Pancreas (tissue), 10 donors: ENCODE results near the gene MEDAG. TPM values are rescaled to one million over a fixed set of nuclear protein-coding genes. Genes with fewer than 3 reads are reported as not detected.

ENCODE experiments used
- ATAC-seq, 4 donors: fragments of 200-7000 bp; cut with Tn5 transposase; one replicate each; pipeline versions ENCODE4 v1.8.0 to v1.9.1; 2020; ENCODE audit warnings: mild to moderate bottlenecking in 4 of 4, moderate library complexity in 4 of 4
- DNase-seq, 6 donors: peaks; one replicate each; pipeline ENCODE4 v3.0.0-alpha.2; 2020
- FAIRE-seq: peaks from 2 replicates; lab custom pipeline; 2012; peaks lifted over from hg19 to GRCh38; lab: Jason Lieb, UNC
- H3K27ac ChIP-seq, 4 donors: fragments of 200-600 bp; sonication (generic); 1 replicate in 3 of 4; 2 replicates in 1 of 4; pipeline versions ENCODE4 v1.5.0 to v1.8.0; 2020
- H3K27me3 ChIP-seq, 4 donors: fragments of 200-600 bp; one replicate each; pipeline ENCODE4 v1.8.0; 2021
- H3K36me3 ChIP-seq, 3 donors: fragments of 200-600 bp; sonication (generic) in 1 of 3; one replicate each; pipeline versions ENCODE4 v1.5.0 to v1.8.0; 2020 to 2021
- H3K4me1 ChIP-seq, 3 donors: fragments of 200-600 bp; one replicate each; pipeline ENCODE4 v1.8.0; 2021
- H3K4me3 ChIP-seq, 4 donors: fragments of 200-600 bp; sonication (generic) in 2 of 4; one replicate each; pipeline versions ENCODE4 v1.5.0 to v1.8.0; 2020 to 2021
- H3K9me3 ChIP-seq, 4 donors: fragments of 200-600 bp; one replicate each; pipeline ENCODE4 v1.8.0; 2021
- CTCF ChIP-seq, 4 donors: fragments of 200-600 bp; sonication (generic) in 3 of 4; IDR thresholded peaks; one replicate each; pipeline versions ENCODE4 v1.5.0 to v1.8.0; 2021; ENCODE audit warnings: antibody characterized with exemption in 4 of 4
- WGBS, 2 donors: extraction: QIAGEN DNeasy Blood & Tissue Kit; methylation state at CpG; one replicate each; pipeline ENCODE4 v1.1.7; 2013; 5-methylcytosine and 5-hydroxymethylcytosine counted together
- intact Hi-C, 3 donors: fragments of 100-400 bp; cut with DNase I; formaldehyde crosslinking; loops; one replicate each; pipeline versions ENCODE4 v1.11.1 to v1.14.2; 2022
- polyA plus RNA-seq, 2 donors: library from polyadenylated mRNA; stranded (reverse); fragments of 200-250 nt; gene quantifications; one replicate each; pipeline ENCODE4 v1.2.3, GENCODE V29; 2013
- total RNA-seq, 6 donors: library from RNA; stranded (reverse); fragmentation: NEBNext Ultra II Directional in 4 of 6; extraction: Animal tissue kit (Norgen Biotek cat#: 25700) in 4 of 6; gene quantifications; one replicate each; pipeline versions ENCODE4 v1.2.1 to v1.2.4, GENCODE V29; 2021 to 2023
- donor health status: healthy with polysubstance abuse.
- donor health status: DM: no; HTN: no; CAD: no; lungs with moderate emphysema.
- donor health status: DM: no; HTN: no; CAD: no.
- donor health status: control.
- donor health status: control.
- donor health status: Bipolar disorder and iron deficiency.
- donor health status: DM: yes; HTN: yes; CAD: no.
- donor health status: DM: no; HTN: no; CAD: no.
- donor health status: DM: no; HTN: no; CAD: no.
- donor health status: DM: yes; HTN: yes; CAD: no.

MEDAG gene
- total and polyA plus RNA-seq, 8 donors = 0.56 to 6.7 (median 3.7) TPM

GRCh38 chr13:30933354-30933670 lies 27.2 kb downstream of the MEDAG start:
- ATAC-seq (peak in 1 of 4 donors; percentile 26), DNase-seq (no peak), FAIRE-seq (no peak)
- no peak overlapping the region for H3K27ac ChIP-seq
- 52 to 58% methylated on average over 3 of the region's 3 CpGs for WGBS, 2 donors
- no peak for TF ChIP-seq CTCF (IDR thresholded peaks at IDR 0.05)
- no peaks in the 10 kb centered on the region for H3K36me3 ChIP-seq
- H3K9me3 ChIP-seq = no peaks in the 10 kb centered on the region
- H3K4me3 ChIP-seq = no peak overlapping the region
- H3K27me3 ChIP-seq = peaks cover 0 to 2% (median 0%) of the 10 kb centered on the region in 4 donors
- intact Hi-C loops = no loop called here
- no peaks in the 10 kb centered on the region for H3K4me1 ChIP-seq

- peak in 1 of 6 donors; percentile 39 for DNase-seq
These were observed 28.3 kb downstream of the MEDAG start for GRCh38 chr13:30934381-30934780.

GRCh38 chr13:30934803-30935202 lies 28.7 kb downstream of the MEDAG start:
- H3K27me3 ChIP-seq = peaks cover 0 to 2% (median 0%) of the 10 kb centered on the region in 4 donors
- DNase-seq (no peak), FAIRE-seq (no peak), ATAC-seq (no peak)
- no peaks in the 10 kb centered on the region for H3K9me3 ChIP-seq
- intact Hi-C loops = no loop called here
- no peak overlapping the region for H3K4me3 ChIP-seq
- H3K27ac ChIP-seq = no peak overlapping the region
- no peaks in the 10 kb centered on the region for H3K4me1 ChIP-seq
- TF ChIP-seq CTCF (IDR thresholded peaks at IDR 0.05) = no peak
- no peaks in the 10 kb centered on the region for H3K36me3 ChIP-seq
- WGBS, 2 donors = 75 to 79% methylated on average over 3 of the region's 3 CpGs

More at GRCh38 chr13:30934381-30934780, 28.3 kb downstream of the MEDAG start:
- H3K27ac ChIP-seq = no peak overlapping the region
- H3K9me3 ChIP-seq = no peaks in the 10 kb centered on the region
- peaks cover 0 to 2% (median 0%) of the 10 kb centered on the region in 4 donors for H3K27me3 ChIP-seq
- ATAC-seq = no peak
- FAIRE-seq = no peak
- H3K36me3 ChIP-seq = no peaks in the 10 kb centered on the region
- intact Hi-C loops = no loop called here
- no peak for TF ChIP-seq CTCF (IDR thresholded peaks at IDR 0.05)
- H3K4me3 ChIP-seq = no peak overlapping the region
- WGBS, 2 donors = 46 to 56% methylated on average over 6 of the region's 6 CpGs
- H3K4me1 ChIP-seq = no peaks in the 10 kb centered on the region

GRCh38 chr13:30936971-30937370 lies 30.9 kb downstream of the MEDAG start:
- H3K27me3 ChIP-seq = no peaks in the 10 kb centered on the region
- DNase-seq (no peak), ATAC-seq (no peak), FAIRE-seq (no peak)
- H3K9me3 ChIP-seq = no peaks in the 10 kb centered on the region
- 48 to 75% methylated on average over 4 of the region's 4 CpGs for WGBS, 2 donors
- H3K27ac ChIP-seq = no peak overlapping the region
- H3K36me3 ChIP-seq = no peaks in the 10 kb centered on the region
- H3K4me1 ChIP-seq = no peaks in the 10 kb centered on the region
- H3K4me3 ChIP-seq = no peak overlapping the region
- no peak for TF ChIP-seq CTCF (IDR thresholded peaks at IDR 0.05)
- intact Hi-C loops = no loop called here

GRCh38 chr13:30943881-30944280 lies 37.8 kb downstream of the MEDAG start:
- intact Hi-C loops = no loop called here
- DNase-seq (no peak), FAIRE-seq (peak; percentile 32), ATAC-seq (no peak)
- no peak overlapping the region for H3K4me3 ChIP-seq
- H3K9me3 ChIP-seq = no peaks in the 10 kb centered on the region
- no peak overlapping the region for H3K27ac ChIP-seq
- no peak for TF ChIP-seq CTCF (IDR thresholded peaks at IDR 0.05)
- no peaks in the 10 kb centered on the region for H3K36me3 ChIP-seq
- H3K27me3 ChIP-seq = no peaks in the 10 kb centered on the region
- H3K4me1 ChIP-seq = no peaks in the 10 kb centered on the region
- 66 to 72% methylated on average over 3 of the region's 3 CpGs for WGBS, 2 donors
